Gastrocnemius medialis (tissue), 4 donors: ENCODE results near the gene DYNLL2. TPM values are rescaled to one million over a fixed set of nuclear protein-coding genes. Genes with fewer than 3 reads are reported as not detected.
"Not testable (repeated sequence)": the region's sequence is repeated elsewhere in the genome, so short reads cannot be mapped to it uniquely, and the experiment has no call there.

ENCODE experiments used
- ATAC-seq, 2 donors: fragments of 150-250 bp; one replicate each; pipeline ENCODE4 v1.9.1; 2016
- DNase-seq, 2 donors: peaks; one replicate each; pipeline ENCODE4 v3.0.0-alpha.2; 2019
- H3K27ac ChIP-seq, 4 donors: fragments of 200-600 bp; sonication (generic); 1 replicate in 1 of 4; 2 replicates in 3 of 4; pipeline ENCODE4 v1.5.1; 2016 to 2018; ENCODE audit warnings: mild to moderate bottlenecking in 2 of 4, moderate library complexity in 1 of 4
- H3K27me3 ChIP-seq, 3 donors: fragments of 200-600 bp; sonication (generic) in 2 of 3; 1 replicate in 1 of 3; 2 replicates in 2 of 3; pipeline versions ENCODE4 v1.5.1 to v1.6.0; 2016 to 2019; ENCODE audit warnings: mild to moderate bottlenecking in 1 of 3, moderate library complexity in 1 of 3
- H3K36me3 ChIP-seq, 2 donors: fragments of 200-600 bp; sonication (generic) in 1 of 2; one replicate each; pipeline ENCODE4 v1.5.1; 2017 to 2018
- H3K4me1 ChIP-seq, 2 donors: fragments of 200-600 bp; sonication (generic) in 1 of 2; one replicate each; pipeline ENCODE4 v1.5.1; 2016 to 2017; ENCODE audit warnings: mild to moderate bottlenecking in 2 of 2
- H3K4me3 ChIP-seq, 4 donors: fragments of 200-600 bp; sonication (generic) in 3 of 4; 1 replicate in 1 of 4; 2 replicates in 3 of 4; pipeline ENCODE4 v1.5.1; 2016 to 2019; ENCODE audit warnings: mild to moderate bottlenecking in 2 of 4
- H3K9me3 ChIP-seq, 3 donors: fragments of 200-600 bp; sonication (generic) in 2 of 3; 1 replicate in 1 of 3; 2 replicates in 2 of 3; pipeline ENCODE4 v1.5.1; 2016 to 2019
- POLR2A ChIP-seq, 2 donors: fragments of 450-650 bp; IDR thresholded peaks; one replicate each; pipeline ENCODE4 v1.6.1; 2017; ENCODE audit warnings: antibody characterized with exemption in 2 of 2, mild to moderate bottlenecking in 2 of 2, moderate library complexity in 2 of 2
- in situ Hi-C, 4 donors: fragments of 200-750 bp; cut with MboI; loops; one replicate each; pipeline versions ENCODE4 v1.15.0 to v1.8.0; 2017; ENCODE audit warnings: low sequenced_read_pairs in 4 of 4
- intact Hi-C: fragments of 100-400 bp; cut with DNase I; formaldehyde crosslinking; loops from one replicate; pipeline ENCODE4 v1.15.1; 2023; ENCODE audit warnings: low total_unique reads
- total RNA-seq, 4 donors: library from RNA; depleted of rRNA; stranded (reverse); fragments of >200 nt; gene quantifications; one replicate each; pipeline versions ENCODE4 v1.1.0 to v1.2.3, GENCODE V29; 2016
- TF ChIP-seq, protein P1 (sequence below), 5 experiments: fragments of 450-650 bp in 3 of 5; fragments of 200-600 bp in 2 of 5; sonication (generic) in 2 of 5; IDR thresholded peaks in 4 of 5; conservative IDR thresholded peaks in 1 of 5; 1 replicate in 4 of 5; 2 replicates in 1 of 5; pipeline ENCODE4 v1.5.1; 2016 to 2019; ENCODE audit warnings: antibody characterized with exemption in 5 of 5, mild to moderate bottlenecking in 3 of 5, moderate library complexity in 3 of 5

DYNLL2 gene
- total RNA-seq, 4 donors from 2014 or later, result 14.5 to 28.8 (median 20.4) TPM

DNA sequence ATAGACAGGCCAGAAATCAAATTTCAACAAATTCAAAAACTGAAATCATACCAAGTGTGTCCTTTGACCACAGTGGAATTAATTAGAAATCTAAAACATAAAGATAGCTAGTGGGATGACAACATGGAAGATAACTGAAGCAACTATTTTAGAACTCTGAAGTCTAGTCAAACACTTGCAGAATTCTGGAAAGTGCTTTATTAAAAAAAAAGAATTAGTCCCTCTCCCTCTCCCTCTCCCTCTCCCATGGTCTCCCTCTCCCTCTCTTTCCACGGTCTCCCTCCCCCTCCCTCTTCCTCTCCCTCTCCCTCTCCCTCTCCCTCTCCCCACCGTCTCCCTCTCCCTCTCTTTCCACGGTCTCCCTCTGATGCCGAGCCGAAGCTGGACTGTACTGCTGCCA lies 58.3 kb downstream of the DYNLL2 start:
- H3K36me3 ChIP-seq, result no peaks in the 10 kb centered on the region
- TF ChIP-seq POLR2A (IDR thresholded peaks at IDR 0.05), result no peak
- TF ChIP-seq, protein P1, sequence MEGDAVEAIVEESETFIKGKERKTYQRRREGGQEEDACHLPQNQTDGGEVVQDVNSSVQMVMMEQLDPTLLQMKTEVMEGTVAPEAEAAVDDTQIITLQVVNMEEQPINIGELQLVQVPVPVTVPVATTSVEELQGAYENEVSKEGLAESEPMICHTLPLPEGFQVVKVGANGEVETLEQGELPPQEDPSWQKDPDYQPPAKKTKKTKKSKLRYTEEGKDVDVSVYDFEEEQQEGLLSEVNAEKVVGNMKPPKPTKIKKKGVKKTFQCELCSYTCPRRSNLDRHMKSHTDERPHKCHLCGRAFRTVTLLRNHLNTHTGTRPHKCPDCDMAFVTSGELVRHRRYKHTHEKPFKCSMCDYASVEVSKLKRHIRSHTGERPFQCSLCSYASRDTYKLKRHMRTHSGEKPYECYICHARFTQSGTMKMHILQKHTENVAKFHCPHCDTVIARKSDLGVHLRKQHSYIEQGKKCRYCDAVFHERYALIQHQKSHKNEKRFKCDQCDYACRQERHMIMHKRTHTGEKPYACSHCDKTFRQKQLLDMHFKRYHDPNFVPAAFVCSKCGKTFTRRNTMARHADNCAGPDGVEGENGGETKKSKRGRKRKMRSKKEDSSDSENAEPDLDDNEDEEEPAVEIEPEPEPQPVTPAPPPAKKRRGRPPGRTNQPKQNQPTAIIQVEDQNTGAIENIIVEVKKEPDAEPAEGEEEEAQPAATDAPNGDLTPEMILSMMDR (IDR thresholded peaks at IDR 0.05 in 4 of 5, conservative IDR thresholded peaks at IDR 0.05 in 1 of 5), result no peak
- H3K9me3 ChIP-seq, result peaks cover 0 to 20% (median 0%) of the 10 kb centered on the region in 3 donors
- no peak overlapping the region for H3K4me3 ChIP-seq
- ATAC-seq (no peak), DNase-seq (no peak)
- intact Hi-C loops, result no loop called here
- H3K4me1 ChIP-seq, result no peaks in the 10 kb centered on the region
- in situ Hi-C loops, result no loop called here
- H3K27me3 ChIP-seq, result peaks cover 0 to 8% (median 4%) of the 10 kb centered on the region in 3 donors
- no peak overlapping the region for H3K27ac ChIP-seq

DNA sequence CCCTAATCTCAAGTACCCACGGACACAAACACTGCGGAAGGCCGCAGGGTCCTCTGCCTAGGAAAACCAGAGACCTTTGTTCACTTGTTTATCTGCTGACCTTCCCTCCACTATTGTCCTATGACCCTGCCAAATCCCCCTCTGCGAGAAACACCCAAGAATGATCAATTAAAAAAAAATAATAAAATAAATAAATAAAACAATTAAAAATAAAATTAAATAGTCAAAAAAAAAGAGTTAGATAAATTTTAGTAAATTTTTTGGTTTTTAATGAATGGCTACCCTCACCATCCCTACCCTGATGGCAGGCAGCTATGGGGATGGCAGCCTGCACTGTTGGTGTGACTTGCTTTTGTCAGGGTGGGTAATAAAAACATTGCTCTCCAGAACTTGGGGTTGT lies 60.1 kb downstream of the DYNLL2 start:
- peaks cover 0 to 20% (median 0%) of the 10 kb centered on the region in 3 donors for H3K9me3 ChIP-seq
- in situ Hi-C loops, DNase-seq, H3K4me1 ChIP-seq, intact Hi-C loops, H3K27ac ChIP-seq, H3K4me3 ChIP-seq, H3K27me3 ChIP-seq, ATAC-seq, H3K36me3 ChIP-seq: not testable (repeated sequence)

DNA sequence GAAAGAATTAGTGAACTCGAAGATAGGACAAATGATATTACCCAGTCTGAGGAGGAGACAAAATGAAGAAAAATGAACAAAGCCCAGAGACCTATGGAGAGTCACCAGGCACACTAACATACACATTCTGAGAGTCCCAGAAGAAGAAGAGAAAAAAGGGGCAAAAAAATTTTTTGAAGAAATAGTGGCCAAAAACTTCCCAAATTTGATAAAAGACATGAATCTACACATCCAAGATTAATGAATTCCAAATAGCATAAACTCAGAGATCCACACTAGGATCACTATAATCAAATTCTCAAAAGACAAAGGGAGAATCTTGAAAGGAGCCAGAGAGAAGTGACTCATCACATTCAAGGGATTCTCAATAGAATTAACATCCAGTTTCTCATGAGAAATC lies 61.6 kb downstream of the DYNLL2 start:
- Histone ChIP-seq H3K9me3 (peaks cover 0 to 20% (median 0%) of the 10 kb centered on the region in 3 donors), H3K27ac (no peak overlapping the region), H3K36me3 (no peaks in the 10 kb centered on the region), H3K4me1 (no peaks in the 10 kb centered on the region), H3K4me3 (no peak overlapping the region), H3K27me3 (peaks cover 0 to 4% (median 4%) of the 10 kb centered on the region in 3 donors)
- in situ Hi-C loops (no loop called here), intact Hi-C loops (no loop called here)
- TF ChIP-seq, protein P1 (IDR thresholded peaks at IDR 0.05 in 4 of 5, conservative IDR thresholded peaks at IDR 0.05 in 1 of 5), result no peak
- no peak for TF ChIP-seq POLR2A (IDR thresholded peaks at IDR 0.05)
- DNase-seq (no peak), ATAC-seq (no peak)

Other genes with a start within 250 kb of the DYNLL2 start
- gene MRPS23, start 233.4 kb upstream of the DYNLL2 start, total RNA-seq, result 10 to 100 TPM; 24.3 to 47.2 (median 35.5) TPM
- 10 to 100 TPM; 31.2 to 43.9 (median 34.3) TPM for gene CUEDC1, start 128.0 kb upstream of the DYNLL2 start, total RNA-seq
- gene VEZF1, start 95.2 kb upstream of the DYNLL2 start, total RNA-seq, result 100 to 1,000 TPM in 3 of 4 donors, 10 to 100 TPM in 1; 99.9 to 137 (median 106) TPM
- gene SRSF1, start 76.2 kb upstream of the DYNLL2 start, total RNA-seq, result 10 to 100 TPM; 69.4 to 85.4 (median 82.2) TPM
- gene OR4D1, start 65.0 kb downstream of the DYNLL2 start, total RNA-seq, result not detected
- not detected for gene OR4D2, start 83.6 kb downstream of the DYNLL2 start, total RNA-seq
- not detected for gene EPX, start 109.3 kb downstream of the DYNLL2 start, total RNA-seq
- gene MKS1, start 135.8 kb downstream of the DYNLL2 start, total RNA-seq, result 1 to 10 TPM; 2.2 to 6.7 (median 2.8) TPM
- gene LPO, start 155.2 kb downstream of the DYNLL2 start, total RNA-seq, result not detected
- gene MPO, start 197.5 kb downstream of the DYNLL2 start, total RNA-seq, result under 1 TPM in 3 of 4 donors, not detected in 1; 0.18 to 0.32 (median 0.31) TPM
- 1 to 10 TPM in 2 of 4 donors, under 1 TPM in 2; 0.72 to 1.6 (median 1.0) TPM for gene TSPOAP1, start 245.4 kb downstream of the DYNLL2 start, total RNA-seq